ENCODE measurements around the gene SMIM14.
"Not testable (repeated sequence)": the region's sequence is repeated elsewhere in the genome, so short reads cannot be mapped to it uniquely, and the experiment has no call there.

The SMIM14 gene

DNA sequence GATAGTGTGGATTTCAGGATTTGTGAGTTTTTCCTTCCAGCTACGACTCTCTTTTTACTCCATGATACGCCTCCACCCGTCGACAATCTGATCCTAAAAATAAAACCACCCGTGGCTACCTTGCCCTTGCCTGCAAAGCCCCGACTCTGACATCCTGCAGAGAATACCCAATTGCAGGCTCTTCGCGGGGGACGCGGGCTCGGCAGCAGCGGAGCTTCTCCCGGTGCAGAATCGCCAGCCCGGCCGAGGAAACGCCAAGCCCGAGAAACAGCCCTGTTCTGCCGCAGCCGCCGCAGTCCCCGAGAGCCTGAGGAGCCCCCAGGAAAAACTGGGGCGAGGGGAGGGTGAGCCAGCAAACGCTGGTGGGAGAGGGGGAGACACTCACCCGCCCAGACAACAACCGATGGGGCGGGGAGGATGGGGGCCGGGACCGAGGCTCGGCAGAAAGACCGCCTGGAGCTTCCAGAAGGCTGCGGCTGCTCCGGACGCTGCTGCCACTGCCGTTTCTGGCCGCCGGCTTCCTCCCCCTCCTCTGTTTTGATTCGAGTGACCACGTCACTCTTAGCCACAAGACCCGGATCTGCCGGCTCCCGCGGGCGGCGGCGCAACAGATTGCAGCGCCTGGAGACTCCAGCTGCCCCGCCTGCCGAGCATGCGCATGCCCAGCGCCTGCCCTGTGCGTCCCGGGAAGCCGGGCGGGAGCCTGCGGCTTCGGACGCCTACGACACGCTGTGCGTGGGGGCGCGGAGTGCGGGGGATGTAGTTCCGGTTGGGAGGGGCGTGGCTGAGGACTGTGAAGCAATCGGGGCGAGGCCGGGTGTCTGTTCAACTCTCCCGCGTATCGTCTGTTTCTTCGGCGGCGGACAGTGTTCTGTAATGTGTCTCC, at the start of gene SMIM14:
Gene SMIM14 (minus strand): TSS at position 512 of the 886 bp plus-strand sequence. CDS start 33,720 bp downstream, outside the sequence.
- FAIRE-seq, result peak; percentile 75

DNA sequence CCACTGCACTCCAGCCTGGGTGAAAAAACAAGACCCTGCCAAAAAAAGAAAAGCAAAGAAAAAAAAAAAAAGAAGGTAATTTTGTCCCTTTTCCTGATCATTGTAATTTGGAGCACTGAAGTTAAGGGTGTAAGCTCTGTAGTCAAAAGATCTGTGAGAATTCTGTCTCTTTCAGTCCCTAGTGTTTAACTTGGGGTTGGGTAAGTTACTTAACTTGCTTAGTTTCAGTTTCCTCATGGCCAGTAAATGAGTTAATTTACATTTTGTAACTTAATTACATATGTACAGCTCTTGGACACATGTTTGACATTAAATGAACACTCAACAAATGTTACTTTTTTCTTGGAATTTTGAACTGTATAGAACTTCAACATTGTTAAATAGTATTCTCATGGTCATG, 48.3 kb upstream of the SMIM14 start:
- no peak for FAIRE-seq

GRCh38 chr4:39685990-39686389, 47.3 kb upstream of the SMIM14 start:
- no peak for FAIRE-seq

GRCh38 chr4:39682138-39682537, 43.5 kb upstream of the SMIM14 start:
- no peak for FAIRE-seq

GRCh38 chr4:39681003-39681402, 42.3 kb upstream of the SMIM14 start:
- FAIRE-seq, result not testable (repeated sequence)

- not testable (repeated sequence) for FAIRE-seq
Observed at GRCh38 chr4:39675681-39676080, 37.0 kb upstream of the SMIM14 start.

DNA sequence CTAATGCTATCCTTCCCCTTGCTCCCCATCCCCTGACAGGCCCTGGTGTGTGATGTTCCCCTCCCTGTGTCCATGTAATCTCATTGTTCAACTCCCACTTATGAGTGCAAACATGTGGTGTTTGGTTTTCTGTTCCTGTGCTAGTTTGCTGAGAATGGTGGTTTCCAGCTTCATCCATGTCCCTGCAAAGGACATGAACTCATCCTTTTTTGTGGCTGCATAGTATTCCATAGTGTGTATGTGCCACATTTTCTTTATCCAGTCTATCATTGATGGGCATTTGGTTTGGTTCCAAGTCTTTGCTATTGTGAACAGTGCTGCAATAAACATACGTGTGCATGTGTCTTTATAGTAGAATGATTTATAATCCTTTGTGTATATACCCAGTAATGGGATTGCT, 31.6 kb upstream of the SMIM14 start:
- not testable (repeated sequence) for FAIRE-seq

GRCh38 chr4:39668887-39669286, 30.2 kb upstream of the SMIM14 start:
- FAIRE-seq, result no peak

DNA sequence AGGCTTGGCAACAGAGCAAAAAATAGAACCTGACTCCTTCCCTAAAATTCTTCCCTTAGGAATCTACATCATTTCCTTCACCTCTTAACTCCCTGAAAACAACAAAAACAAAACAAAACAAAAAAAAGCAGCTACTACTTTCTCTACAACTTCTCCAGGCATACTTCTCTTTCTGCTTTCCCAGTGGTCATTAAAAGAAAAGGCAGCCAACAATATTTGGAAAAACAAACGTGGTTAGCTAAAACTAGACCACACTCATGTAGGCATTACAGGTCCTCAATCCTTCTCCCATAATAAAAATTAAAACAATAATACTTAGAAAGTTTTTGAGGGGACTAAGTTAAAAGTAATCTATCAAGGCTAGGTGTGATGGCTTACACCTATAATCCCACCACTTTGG, 29.0 kb upstream of the SMIM14 start:
- no peak for FAIRE-seq

DNA sequence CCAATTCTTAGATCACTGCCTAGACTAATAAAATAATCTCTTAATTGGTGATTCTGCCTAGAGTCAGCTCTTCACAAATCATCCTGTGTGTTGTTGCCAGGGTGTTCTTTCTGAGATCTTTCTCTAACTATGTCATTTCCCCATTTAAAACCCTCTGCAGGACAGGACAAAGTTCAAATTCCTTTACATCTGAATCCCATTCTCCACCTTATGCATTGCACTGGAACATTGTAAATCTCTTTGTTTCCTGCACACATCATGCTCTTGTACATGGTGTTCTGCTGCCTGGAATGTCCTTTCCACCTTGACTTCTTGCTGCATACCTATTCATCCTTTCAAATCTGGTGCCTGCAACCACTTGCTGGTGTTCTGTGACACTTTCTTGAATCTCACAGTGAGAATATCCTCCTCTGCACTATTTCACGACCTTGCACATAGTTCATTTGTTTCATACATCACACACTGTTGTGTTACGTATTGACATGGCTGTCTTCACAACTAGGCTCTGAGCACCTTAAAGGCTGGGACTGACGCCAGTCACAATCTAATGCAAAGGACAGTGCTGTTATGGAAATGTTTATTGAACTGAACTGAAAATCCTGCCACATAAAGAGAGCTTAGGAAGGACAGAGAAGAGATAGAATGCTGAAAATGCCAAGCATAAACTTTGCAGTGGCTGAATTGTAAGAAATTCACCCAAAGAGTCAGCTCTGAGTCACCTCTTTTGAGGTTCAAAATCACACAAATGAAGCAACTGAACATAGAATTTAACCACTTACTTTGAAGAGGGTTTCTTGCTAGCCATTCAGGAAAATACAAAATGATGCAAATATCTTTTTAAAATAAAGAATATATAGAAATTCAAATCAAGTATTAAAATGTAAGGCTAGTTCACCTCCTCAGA, 26.4 kb upstream of the SMIM14 start:
- no peak for FAIRE-seq

- FAIRE-seq, result no peak
Observed at GRCh38 chr4:39662683-39663082, 24.0 kb upstream of the SMIM14 start.

- FAIRE-seq, result no peak
Observed at GRCh38 chr4:39660757-39661156, 22.1 kb upstream of the SMIM14 start.

GRCh38 chr4:39660045-39660444, 21.4 kb upstream of the SMIM14 start:
- no peak for FAIRE-seq

DNA sequence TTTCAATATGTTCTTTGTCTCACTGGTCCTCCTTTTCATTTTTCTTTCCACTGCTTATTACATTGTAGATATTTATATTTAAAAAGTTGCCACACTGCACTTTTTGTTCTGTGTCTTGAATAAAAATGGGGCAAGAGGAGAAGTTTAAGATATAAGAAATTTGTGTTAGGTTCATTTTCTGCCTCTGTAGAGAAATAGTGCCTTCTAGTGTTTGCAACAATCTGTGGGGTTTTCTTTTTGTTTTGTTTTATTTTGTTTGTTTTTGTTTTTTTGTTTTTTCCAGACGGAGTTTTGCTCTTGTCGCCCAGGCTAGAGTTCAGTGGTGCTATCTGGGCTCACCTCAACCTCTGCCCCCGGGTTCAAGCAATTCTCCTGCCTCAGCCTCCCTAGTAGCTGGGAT, 20.1 kb upstream of the SMIM14 start:
- FAIRE-seq, result no peak

GRCh38 chr4:39657465-39657864, 18.8 kb upstream of the SMIM14 start:
- FAIRE-seq, result no peak

DNA sequence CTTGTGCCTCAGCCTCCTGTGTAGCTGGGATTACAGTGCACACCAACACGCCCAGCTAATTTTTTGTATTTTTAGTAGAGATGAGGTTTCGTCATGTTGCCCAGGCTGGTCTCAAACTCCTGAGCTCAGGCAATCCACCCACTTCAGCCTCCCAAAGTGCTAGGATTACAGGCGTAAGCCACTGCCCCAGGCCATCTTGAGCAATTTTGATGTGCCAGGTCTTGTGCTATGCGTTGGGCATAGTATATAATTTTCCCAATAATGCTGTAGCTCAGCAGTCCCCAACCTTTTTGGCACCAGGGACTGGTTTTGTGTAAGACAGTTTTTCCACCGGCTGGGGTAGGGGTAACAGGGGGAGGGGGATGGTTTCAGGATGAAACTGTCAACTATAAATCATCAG, 18.0 kb upstream of the SMIM14 start:
- FAIRE-seq, result not testable (repeated sequence)

DNA sequence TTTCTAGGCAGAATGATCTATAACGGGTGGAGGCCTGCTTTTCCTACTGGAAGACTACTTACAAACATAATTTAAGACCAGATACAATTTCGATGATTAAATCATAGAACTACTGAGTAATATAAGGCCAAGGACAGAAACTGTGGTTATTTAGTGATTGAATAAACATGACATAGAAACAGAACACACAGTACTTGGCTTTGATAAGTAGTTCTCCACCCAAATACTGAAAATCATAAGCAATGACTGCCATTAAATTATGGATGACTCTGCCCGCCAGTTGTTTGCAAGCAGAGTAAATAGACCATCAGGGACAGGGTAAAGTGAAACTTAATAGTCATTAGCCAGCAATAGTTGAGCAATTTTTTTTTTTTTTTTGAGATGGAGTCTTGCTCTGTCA, 17.2 kb upstream of the SMIM14 start:
- FAIRE-seq, result no peak

DNA sequence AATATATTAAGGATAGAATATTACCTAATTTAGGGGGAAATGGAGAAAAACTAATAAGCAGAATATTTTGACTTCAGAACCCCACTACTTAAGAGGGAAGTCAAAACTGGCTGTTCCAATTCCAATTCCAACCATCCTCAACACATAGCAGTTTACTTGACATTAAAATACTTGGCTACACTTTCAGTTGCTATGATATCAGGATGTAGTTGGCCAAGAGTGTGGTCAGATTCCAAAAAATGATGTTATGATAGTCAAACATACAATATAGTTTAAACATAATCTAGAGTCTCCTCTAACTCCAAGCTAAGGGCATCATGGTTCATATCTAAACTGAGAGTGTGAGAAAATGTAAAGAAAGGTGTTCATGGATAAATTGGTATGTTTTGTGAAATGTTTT, 16.5 kb upstream of the SMIM14 start:
- no peak for FAIRE-seq

DNA sequence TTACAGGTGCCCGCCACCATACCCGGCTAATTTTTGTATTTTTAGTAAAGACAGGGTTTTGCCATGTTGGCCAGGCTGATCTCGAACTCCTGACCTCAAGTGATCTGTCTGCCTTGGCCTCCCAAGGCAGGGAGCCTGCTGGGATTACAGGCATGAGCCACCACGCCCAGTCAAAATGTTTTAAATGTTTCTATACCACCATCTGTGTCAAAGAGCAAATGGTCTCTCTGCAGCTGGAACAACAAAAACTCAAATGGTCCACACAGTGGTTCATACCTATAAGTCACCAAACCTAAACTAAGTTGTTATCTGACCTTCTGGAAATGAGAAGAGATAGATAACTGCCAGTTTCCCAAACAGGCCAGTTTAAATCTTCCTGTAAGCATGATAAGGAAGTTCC, 12.9 kb upstream of the SMIM14 start:
- not testable (repeated sequence) for FAIRE-seq

DNA sequence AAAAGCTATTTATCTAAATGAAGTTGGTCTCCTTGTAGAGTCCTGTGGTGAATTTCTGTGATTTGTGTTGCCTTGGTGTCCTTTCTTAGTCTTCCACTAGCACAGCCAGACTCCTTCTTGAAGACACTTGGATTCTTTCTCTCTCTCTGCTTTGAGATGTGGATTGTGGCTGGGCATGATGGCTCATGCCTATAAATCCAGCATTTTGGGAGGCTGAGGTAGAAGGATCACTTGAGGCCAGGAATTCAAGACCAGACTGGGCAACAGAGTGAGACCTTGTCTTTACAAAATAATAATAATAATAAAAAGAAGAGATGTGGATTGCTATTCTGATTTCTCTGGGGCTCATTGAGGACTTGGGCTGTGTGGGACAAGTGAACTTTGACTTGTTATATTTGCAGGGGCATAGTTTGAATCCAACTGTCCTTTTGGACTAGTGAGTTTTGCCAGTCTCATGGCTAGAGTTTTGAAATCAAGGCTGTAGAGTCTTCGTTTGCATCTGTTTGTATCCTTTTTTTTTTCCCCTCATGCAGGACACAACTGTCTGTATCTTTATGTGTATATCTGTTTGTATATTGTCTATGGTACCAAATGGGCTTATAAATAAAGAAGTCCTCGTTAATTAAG, 11.1 kb upstream of the SMIM14 start:
- no peak for FAIRE-seq

DNA sequence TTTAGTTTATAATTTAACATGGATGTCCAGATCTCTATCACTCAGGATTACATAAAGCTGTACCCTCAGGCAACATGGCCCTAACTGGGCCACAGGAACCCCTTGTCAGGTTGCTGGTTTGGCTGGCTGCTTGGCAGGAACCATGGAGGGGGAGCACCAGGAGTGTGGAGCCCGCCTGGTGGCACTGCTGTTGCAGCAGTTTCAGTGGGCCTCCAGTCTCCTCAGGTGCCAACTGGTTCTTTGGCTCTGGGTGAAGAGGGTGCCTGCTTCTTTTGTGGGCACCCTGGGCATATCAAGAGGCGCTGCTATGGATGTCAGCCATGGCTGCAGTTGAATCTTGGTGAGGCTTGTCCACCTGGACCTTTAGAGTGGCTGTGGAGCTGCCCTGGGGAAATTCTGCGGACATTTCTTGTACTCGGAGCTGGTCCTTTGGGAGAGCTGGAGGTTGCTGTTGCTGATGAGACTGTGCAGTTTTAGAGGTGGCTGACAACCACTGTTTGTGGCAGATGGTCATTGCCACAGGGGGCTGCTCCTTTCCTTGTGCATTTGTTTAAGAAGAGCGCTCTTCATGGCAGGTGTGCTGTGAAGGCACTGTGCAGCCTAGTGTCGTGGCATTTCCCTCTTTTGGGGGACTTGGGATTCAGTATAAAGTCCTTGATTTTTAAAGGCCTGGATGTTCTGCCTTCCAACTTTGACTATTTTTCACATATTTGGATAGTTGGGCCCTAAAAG, 10.3 kb upstream of the SMIM14 start:
- FAIRE-seq, result no peak

GRCh38 chr4:39648213-39648612, 9.5 kb upstream of the SMIM14 start:
- no peak for FAIRE-seq

Measured in endometrium (tissue), 2 donors.